Esophagus (tissue), 2 donors: ENCODE measurements around the gene MYO5A. TPM values are rescaled to one million over a fixed set of nuclear protein-coding genes. Genes with fewer than 3 reads are reported as not detected.

ENCODE experiments used
- H3K27ac ChIP-seq, 2 donors: one replicate each; pipeline ENCODE4 v1.5.1; 2013; ENCODE audit warnings: low read depth in 2 of 2, mild to moderate bottlenecking in 2 of 2, inconsistent platforms in 1 of 2, low read length in 1 of 2, moderate library complexity in 1 of 2
- H3K27me3 ChIP-seq, 2 donors: one replicate each; pipeline ENCODE4 v1.6.1; 2013; ENCODE audit warnings: low read length in 2 of 2, control low read depth in 1 of 2, mild to moderate bottlenecking in 1 of 2; ENCODE audit not compliant: insufficient read depth in 2 of 2, control insufficient read depth in 1 of 2
- H3K36me3 ChIP-seq, 2 donors: one replicate each; pipeline ENCODE4 v1.6.1; 2013; ENCODE audit warnings: low read length in 1 of 2; ENCODE audit not compliant: control insufficient read depth in 2 of 2, insufficient read depth in 2 of 2
- H3K4me1 ChIP-seq, 2 donors: one replicate each; pipeline ENCODE4 v1.6.1; 2013; ENCODE audit warnings: low read length in 1 of 2; ENCODE audit not compliant: control insufficient read depth in 2 of 2, insufficient read depth in 2 of 2
- H3K4me3 ChIP-seq, 2 donors: one replicate each; pipeline ENCODE4 v1.5.1; 2013; ENCODE audit warnings: low read length in 2 of 2, mild to moderate bottlenecking in 2 of 2, low read depth in 1 of 2, moderate library complexity in 1 of 2
- H3K9me3 ChIP-seq, 2 donors: one replicate each; pipeline ENCODE4 v1.6.1; 2013; ENCODE audit warnings: mild to moderate bottlenecking in 2 of 2, low read depth in 1 of 2, low read length in 1 of 2, moderate library complexity in 1 of 2; ENCODE audit not compliant: control insufficient read depth in 2 of 2, insufficient read depth in 1 of 2
- WGBS, 2 donors: extraction: QIAGEN DNeasy Blood & Tissue Kit; methylation state at CpG; one replicate each; pipeline ENCODE4 v1.1.7; 2013; 5-methylcytosine and 5-hydroxymethylcytosine counted together
- polyA plus RNA-seq, 2 donors: library from polyadenylated mRNA; stranded (reverse); fragments of 200-250 nt; gene quantifications; one replicate each; pipeline ENCODE4 v1.2.3, GENCODE V29; 2013
- donor health status: healthy with polysubstance abuse.
- donor health status: Bipolar disorder and iron deficiency.

MYO5A gene
- polyA plus RNA-seq, 2 donors: 1.6 to 1.9 TPM

- H3K4me3 ChIP-seq: no peak overlapping the region
- peaks cover 3 to 6% of the 10 kb centered on the region in 2 donors for H3K36me3 ChIP-seq
- H3K4me1 ChIP-seq: no peaks in the 10 kb centered on the region
- no peak overlapping the region for H3K27ac ChIP-seq
- H3K27me3 ChIP-seq: no peaks in the 10 kb centered on the region
- 84 to 90% methylated on average over 6 of the region's 6 CpGs for WGBS, 2 donors
- no peaks in the 10 kb centered on the region for H3K9me3 ChIP-seq
Observed at GRCh38 chr15:52378746-52379394, 149.8 kb downstream of the MYO5A start.

- 86 to 88% methylated on average over 9 of the region's 9 CpGs for WGBS, 2 donors
- Histone ChIP-seq H3K9me3 (no peaks in the 10 kb centered on the region), H3K4me3 (no peak overlapping the region), H3K4me1 (no peaks in the 10 kb centered on the region), H3K27me3 (no peaks in the 10 kb centered on the region), H3K27ac (no peak overlapping the region), H3K36me3 (peaks cover 6 to 7% of the 10 kb centered on the region in 2 donors)
Observed at GRCh38 chr15:52370010-52370409, 158.7 kb downstream of the MYO5A start.

- peaks cover 6% of the 10 kb centered on the region in 2 donors for H3K36me3 ChIP-seq
- no peaks in the 10 kb centered on the region for H3K4me1 ChIP-seq
- no peaks in the 10 kb centered on the region for H3K9me3 ChIP-seq
- H3K27ac ChIP-seq: no peak overlapping the region
- H3K4me3 ChIP-seq: no peak overlapping the region
- no peaks in the 10 kb centered on the region for H3K27me3 ChIP-seq
- WGBS, 2 donors: 90 to 95% methylated on average over 3 of the region's 3 CpGs
Observed at GRCh38 chr15:52369455-52369854, 159.2 kb downstream of the MYO5A start.

GRCh38 chr15:52369030-52369429, 159.7 kb downstream of the MYO5A start:
- no peaks in the 10 kb centered on the region for H3K4me1 ChIP-seq
- H3K27ac ChIP-seq: no peak overlapping the region
- H3K9me3 ChIP-seq: no peaks in the 10 kb centered on the region
- H3K27me3 ChIP-seq: no peaks in the 10 kb centered on the region
- H3K4me3 ChIP-seq: no peak overlapping the region
- 93 to 96% methylated on average over 3 of the region's 3 CpGs for WGBS, 2 donors
- peaks cover 5 to 6% of the 10 kb centered on the region in 2 donors for H3K36me3 ChIP-seq

GRCh38 chr15:52368402-52368801, 160.3 kb downstream of the MYO5A start:
- H3K4me1 ChIP-seq: no peaks in the 10 kb centered on the region
- H3K9me3 ChIP-seq: no peaks in the 10 kb centered on the region
- H3K4me3 ChIP-seq: no peak overlapping the region
- no peak overlapping the region for H3K27ac ChIP-seq
- 90 to 96% methylated on average over 3 of the region's 3 CpGs for WGBS, 2 donors
- H3K27me3 ChIP-seq: no peaks in the 10 kb centered on the region
- peaks cover 3 to 5% of the 10 kb centered on the region in 2 donors for H3K36me3 ChIP-seq

GRCh38 chr15:52362497-52362896, 166.2 kb downstream of the MYO5A start:
- no peak overlapping the region for H3K4me3 ChIP-seq
- H3K27ac ChIP-seq: no peak overlapping the region
- no peaks in the 10 kb centered on the region for H3K4me1 ChIP-seq
- 67 to 73% methylated on average over 3 of the region's 3 CpGs for WGBS, 2 donors
- no peaks in the 10 kb centered on the region for H3K27me3 ChIP-seq
- no peaks in the 10 kb centered on the region for H3K9me3 ChIP-seq
- H3K36me3 ChIP-seq: peaks cover 0 to 3% of the 10 kb centered on the region in 2 donors

GRCh38 chr15:52361975-52362494, 166.6 kb downstream of the MYO5A start:
- WGBS, 2 donors: 90% methylated on average over 4 of the region's 4 CpGs
- Histone ChIP-seq H3K4me1 (no peaks in the 10 kb centered on the region), H3K9me3 (no peaks in the 10 kb centered on the region), H3K36me3 (peaks cover 0 to 2% of the 10 kb centered on the region in 2 donors), H3K4me3 (no peak overlapping the region), H3K27me3 (no peaks in the 10 kb centered on the region), H3K27ac (no peak overlapping the region)

GRCh38 chr15:52361494-52361893, 167.2 kb downstream of the MYO5A start:
- H3K36me3 ChIP-seq: no peaks in the 10 kb centered on the region

GRCh38 chr15:52360229-52361203, 168.2 kb downstream of the MYO5A start:
- Histone ChIP-seq H3K27ac (no peak overlapping the region), H3K36me3 (no peaks in the 10 kb centered on the region), H3K9me3 (no peaks in the 10 kb centered on the region), H3K27me3 (no peaks in the 10 kb centered on the region), H3K4me3 (no peak overlapping the region), H3K4me1 (no peaks in the 10 kb centered on the region)
- 79 to 86% methylated on average over 9 of the region's 9 CpGs for WGBS, 2 donors

More at GRCh38 chr15:52361494-52361893, 167.2 kb downstream of the MYO5A start:
- no peaks in the 10 kb centered on the region for H3K9me3 ChIP-seq
- no peak overlapping the region for H3K27ac ChIP-seq
- no peaks in the 10 kb centered on the region for H3K4me1 ChIP-seq
- 78 to 80% methylated on average over 4 of the region's 4 CpGs for WGBS, 2 donors
- H3K4me3 ChIP-seq: no peak overlapping the region
- H3K27me3 ChIP-seq: no peaks in the 10 kb centered on the region
